ENCODE measurements around the gene PDGFA.

PDGFA gene

GRCh38 chr7:473870-474604, 45.6 kb downstream of the PDGFA start:
- no peak for DNase-seq (ENCODE audit: low read depth)

- no peak for DNase-seq (ENCODE audit: low read depth)
Observed at GRCh38 chr7:473211-473734, 46.4 kb downstream of the PDGFA start.

- no peak for DNase-seq (ENCODE audit: low read depth)
Observed at GRCh38 chr7:472640-472957, 47.0 kb downstream of the PDGFA start.

GRCh38 chr7:471866-472639, 47.6 kb downstream of the PDGFA start:
- no peak for DNase-seq (ENCODE audit: low read depth)

- DNase-seq (ENCODE audit: low read depth): no peak
Observed at GRCh38 chr7:471191-471865, 48.3 kb downstream of the PDGFA start.

GRCh38 chr7:469563-469961, 50.1 kb downstream of the PDGFA start:
- DNase-seq (ENCODE audit: low read depth): no peak

- DNase-seq (ENCODE audit: low read depth): no peak
Observed at GRCh38 chr7:468681-469562, 50.7 kb downstream of the PDGFA start.

GRCh38 chr7:467856-468545, 51.6 kb downstream of the PDGFA start:
- no peak for DNase-seq (ENCODE audit: low read depth)

- DNase-seq (ENCODE audit: low read depth): no peak
Observed at GRCh38 chr7:467393-467828, 52.2 kb downstream of the PDGFA start.

GRCh38 chr7:466465-467191, 53.0 kb downstream of the PDGFA start:
- DNase-seq (ENCODE audit: low read depth): no peak

GRCh38 chr7:465710-466400, 53.8 kb downstream of the PDGFA start:
- DNase-seq (ENCODE audit: low read depth): no peak

GRCh38 chr7:464454-465401, 54.9 kb downstream of the PDGFA start:
- DNase-seq (ENCODE audit: low read depth): no peak

- no peak for DNase-seq (ENCODE audit: low read depth)
Observed at GRCh38 chr7:463817-464453, 55.7 kb downstream of the PDGFA start.

- DNase-seq (ENCODE audit: low read depth): no peak
Observed at GRCh38 chr7:463362-463781, 56.3 kb downstream of the PDGFA start.

GRCh38 chr7:462173-463103, 57.2 kb downstream of the PDGFA start:
- no peak for DNase-seq (ENCODE audit: low read depth)

GRCh38 chr7:461453-462172, 58.0 kb downstream of the PDGFA start:
- DNase-seq (ENCODE audit: low read depth): no peak

- DNase-seq (ENCODE audit: low read depth): no peak
Observed at GRCh38 chr7:461117-461452, 58.6 kb downstream of the PDGFA start.
